ENCODE data around the gene PCP4L1.

- TF ChIP-seq, protein P1, sequence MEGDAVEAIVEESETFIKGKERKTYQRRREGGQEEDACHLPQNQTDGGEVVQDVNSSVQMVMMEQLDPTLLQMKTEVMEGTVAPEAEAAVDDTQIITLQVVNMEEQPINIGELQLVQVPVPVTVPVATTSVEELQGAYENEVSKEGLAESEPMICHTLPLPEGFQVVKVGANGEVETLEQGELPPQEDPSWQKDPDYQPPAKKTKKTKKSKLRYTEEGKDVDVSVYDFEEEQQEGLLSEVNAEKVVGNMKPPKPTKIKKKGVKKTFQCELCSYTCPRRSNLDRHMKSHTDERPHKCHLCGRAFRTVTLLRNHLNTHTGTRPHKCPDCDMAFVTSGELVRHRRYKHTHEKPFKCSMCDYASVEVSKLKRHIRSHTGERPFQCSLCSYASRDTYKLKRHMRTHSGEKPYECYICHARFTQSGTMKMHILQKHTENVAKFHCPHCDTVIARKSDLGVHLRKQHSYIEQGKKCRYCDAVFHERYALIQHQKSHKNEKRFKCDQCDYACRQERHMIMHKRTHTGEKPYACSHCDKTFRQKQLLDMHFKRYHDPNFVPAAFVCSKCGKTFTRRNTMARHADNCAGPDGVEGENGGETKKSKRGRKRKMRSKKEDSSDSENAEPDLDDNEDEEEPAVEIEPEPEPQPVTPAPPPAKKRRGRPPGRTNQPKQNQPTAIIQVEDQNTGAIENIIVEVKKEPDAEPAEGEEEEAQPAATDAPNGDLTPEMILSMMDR (IDR thresholded peaks at IDR 0.05): no peak
- TF ChIP-seq MAX (CRISPR knock-in tag; IDR thresholded peaks at IDR 0.05) (no peak), CREB1 (CRISPR knock-in tag; IDR thresholded peaks at IDR 0.05) (no peak), NR1H2 (CRISPR knock-in tag; IDR thresholded peaks at IDR 0.05) (no peak), FOXJ3 (CRISPR knock-in tag; IDR thresholded peaks at IDR 0.05; ENCODE audit: borderline replicate concordance) (no peak), MXD4 (CRISPR knock-in tag; IDR thresholded peaks at IDR 0.05; ENCODE audit: borderline replicate concordance) (no peak), HMGXB4 (CRISPR knock-in tag; IDR thresholded peaks at IDR 0.05) (no peak), ZNF317 (CRISPR knock-in tag; IDR thresholded peaks at IDR 0.05; ENCODE audit: borderline replicate concordance, low read depth) (no peak), ELF4 (CRISPR knock-in tag; IDR thresholded peaks at IDR 0.05; ENCODE audit: low read depth) (no peak)
- TF ChIP-seq, protein P2, sequence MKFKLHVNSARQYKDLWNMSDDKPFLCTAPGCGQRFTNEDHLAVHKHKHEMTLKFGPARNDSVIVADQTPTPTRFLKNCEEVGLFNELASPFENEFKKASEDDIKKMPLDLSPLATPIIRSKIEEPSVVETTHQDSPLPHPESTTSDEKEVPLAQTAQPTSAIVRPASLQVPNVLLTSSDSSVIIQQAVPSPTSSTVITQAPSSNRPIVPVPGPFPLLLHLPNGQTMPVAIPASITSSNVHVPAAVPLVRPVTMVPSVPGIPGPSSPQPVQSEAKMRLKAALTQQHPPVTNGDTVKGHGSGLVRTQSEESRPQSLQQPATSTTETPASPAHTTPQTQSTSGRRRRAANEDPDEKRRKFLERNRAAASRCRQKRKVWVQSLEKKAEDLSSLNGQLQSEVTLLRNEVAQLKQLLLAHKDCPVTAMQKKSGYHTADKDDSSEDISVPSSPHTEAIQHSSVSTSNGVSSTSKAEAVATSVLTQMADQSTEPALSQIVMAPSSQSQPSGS (CRISPR knock-in tag; IDR thresholded peaks at IDR 0.05; ENCODE audit: borderline replicate concordance, low read depth): no peak
Measured at GRCh38 chr1:161217831-161218230, 40.7 kb upstream of the PCP4L1 start.

Measured in WTC11 (cell line).